HEK293 (cell line): ENCODE data around the gene NOVA2.

Experiments
- CTCF ChIA-PET: fragments of 350-600 bp; formaldehyde crosslinking; extraction: SDS; loops from one replicate; lab custom pipeline; 2021; ENCODE audit warnings: antibody characterized with exemption; lab: Yijun Ruan, JAX
- POLR2A ChIA-PET: fragments of 300-600 bp; formaldehyde crosslinking; extraction: SDS; loops from one replicate; lab custom pipeline; 2020; ENCODE audit warnings: antibody characterized with exemption, inconsistent platforms; lab: Yijun Ruan, JAX
- H3K27ac ChIP-seq: fragments of 200-500 bp; sonication (Bioruptor generic); 2 replicates; pipeline ENCODE4 v1.5.1; 2014; ENCODE audit warnings: low read depth, low read length, control low read depth, inconsistent platforms; ENCODE audit errors: extremely low read depth
- H3K36me3 ChIP-seq, 2 experiments: fragments of 200-500 bp in 1 of 2; sonication (Bioruptor generic) in 1 of 2; 1 replicate in 1 of 2; 2 replicates in 1 of 2; pipeline ENCODE4 v1.5.1; 2014 to 2017; ENCODE audit warnings: inconsistent platforms in 2 of 2, low read length in 2 of 2; ENCODE audit not compliant: control insufficient read depth in 2 of 2, insufficient read depth in 1 of 2
- H3K4me1 ChIP-seq: fragments of 200-500 bp; sonication (Bioruptor generic); 2 replicates; pipeline ENCODE4 v1.5.1; 2014; ENCODE audit warnings: mild to moderate bottlenecking, low read length, inconsistent platforms; ENCODE audit not compliant: control insufficient read depth, insufficient read depth
- H3K4me3 ChIP-seq: 2 replicates; pipeline ENCODE4 v1.5.1; 2011; ENCODE audit warnings: low read depth, mild to moderate bottlenecking, control low read depth, low read length, moderate library complexity
- H3K9me3 ChIP-seq: fragments of 200-500 bp; sonication (Bioruptor generic); 2 replicates; pipeline ENCODE4 v1.5.1; 2014; ENCODE audit warnings: low read depth, low read length, inconsistent platforms; ENCODE audit not compliant: control insufficient read depth, insufficient read depth
- GLI4 ChIP-seq: fragments of 450-650 bp; formaldehyde crosslinking; IDR thresholded peaks from 2 replicates; pipeline ENCODE4 v1.5.1; 2016; ENCODE audit warnings: missing biosample characterization, missing genetic modification characterization
- GLIS2 ChIP-seq: fragments of 450-650 bp; formaldehyde crosslinking; IDR thresholded peaks from 2 replicates; pipeline ENCODE4 v1.5.1; 2016; ENCODE audit warnings: missing biosample characterization, missing genetic modification characterization
- HOXC10 ChIP-seq: sonication (generic); formaldehyde crosslinking; IDR thresholded peaks from 2 replicates; pipeline ENCODE4 v1.8.1; 2023; ENCODE audit warnings: mild to moderate bottlenecking, missing genetic modification reagents
- KLF1 ChIP-seq: fragments of 450-650 bp; formaldehyde crosslinking; IDR thresholded peaks from 2 replicates; pipeline ENCODE4 v1.5.1; 2016; ENCODE audit warnings: missing biosample characterization, missing genetic modification characterization
- KLF16 ChIP-seq: fragments of 450-650 bp; formaldehyde crosslinking; IDR thresholded peaks from 2 replicates; pipeline ENCODE4 v1.5.1; 2017; ENCODE audit warnings: missing biosample characterization, missing genetic modification characterization
- KLF9 ChIP-seq: fragments of 450-650 bp; formaldehyde crosslinking; IDR thresholded peaks from 2 replicates; pipeline ENCODE4 v1.5.1; 2016; ENCODE audit warnings: missing biosample characterization, missing genetic modification characterization, low read depth
- OSR2 ChIP-seq: fragments of 450-650 bp; formaldehyde crosslinking; IDR thresholded peaks from 2 replicates; pipeline ENCODE4 v1.5.1; 2016; ENCODE audit warnings: missing biosample characterization, missing genetic modification characterization
- YY2 ChIP-seq: fragments of 450-650 bp; formaldehyde crosslinking; IDR thresholded peaks from 2 replicates; pipeline ENCODE4 v1.5.1; 2016; ENCODE audit warnings: missing biosample characterization, missing genetic modification characterization
- ZBTB21 ChIP-seq: fragments of 450-650 bp; formaldehyde crosslinking; IDR thresholded peaks from 2 replicates; pipeline ENCODE4 v1.5.1; 2017; ENCODE audit warnings: missing biosample characterization, missing genetic modification characterization
- ZFHX2 ChIP-seq: fragments of 450-650 bp; formaldehyde crosslinking; conservative IDR thresholded peaks from 2 replicates; pipeline ENCODE4 v1.5.1; 2016; ENCODE audit warnings: missing biosample characterization, missing genetic modification characterization
- ZFP37 ChIP-seq: fragments of 450-650 bp; formaldehyde crosslinking; IDR thresholded peaks from 2 replicates; pipeline ENCODE4 v1.5.1; 2016; ENCODE audit warnings: missing biosample characterization, missing genetic modification characterization
- ZFP69B ChIP-seq: fragments of 450-650 bp; formaldehyde crosslinking; IDR thresholded peaks from 2 replicates; pipeline ENCODE4 v1.5.1; 2016; ENCODE audit warnings: missing biosample characterization, missing genetic modification characterization
- ZNF174 ChIP-seq: fragments of 450-650 bp; formaldehyde crosslinking; IDR thresholded peaks from 2 replicates; pipeline ENCODE4 v1.5.0; 2017; ENCODE audit warnings: missing biosample characterization, mild to moderate bottlenecking, missing genetic modification characterization
- ZNF2 ChIP-seq: fragments of 450-650 bp; formaldehyde crosslinking; IDR thresholded peaks from 2 replicates; pipeline ENCODE4 v1.5.1; 2016; ENCODE audit warnings: missing biosample characterization, missing genetic modification characterization
- ZNF350 ChIP-seq: fragments of 450-650 bp; formaldehyde crosslinking; IDR thresholded peaks from 2 replicates; pipeline ENCODE4 v1.5.0; 2017; ENCODE audit warnings: missing biosample characterization, mild to moderate bottlenecking, missing genetic modification characterization
- ZNF658 ChIP-seq: fragments of 450-650 bp; formaldehyde crosslinking; IDR thresholded peaks from 2 replicates; pipeline ENCODE4; 2016; ENCODE audit warnings: missing biosample characterization, missing genetic modification characterization
- ZNF747 ChIP-seq: fragments of 450-650 bp; formaldehyde crosslinking; IDR thresholded peaks from 2 replicates; pipeline ENCODE4 v1.5.1; 2016; ENCODE audit warnings: missing biosample characterization, missing genetic modification characterization
- ZNF768 ChIP-seq: fragments of 450-650 bp; formaldehyde crosslinking; IDR thresholded peaks from 2 replicates; pipeline ENCODE4 v1.5.1; 2018; ENCODE audit warnings: missing biosample characterization, mild to moderate bottlenecking, missing genetic modification characterization
- TF ChIP-seq, protein P1 (sequence below): fragments of 450-650 bp; formaldehyde crosslinking; IDR thresholded peaks from 2 replicates; pipeline ENCODE4 v1.5.1; 2016; ENCODE audit warnings: missing biosample characterization, missing genetic modification characterization, low read depth
- TF ChIP-seq, protein P2 (sequence below): fragments of 450-650 bp; IDR thresholded peaks from 2 replicates; pipeline ENCODE4 v1.5.1; 2018; ENCODE audit warnings: missing biosample characterization, mild to moderate bottlenecking, missing genetic modification characterization
- TF ChIP-seq, protein P3 (sequence below): fragments of 450-650 bp; formaldehyde crosslinking; IDR thresholded peaks from 2 replicates; pipeline ENCODE4 v1.5.1; 2016; ENCODE audit warnings: missing biosample characterization, missing genetic modification characterization
- TF ChIP-seq, protein P4 (sequence below): fragments of 450-650 bp; formaldehyde crosslinking; IDR thresholded peaks from 2 replicates; pipeline ENCODE4 v1.5.1; 2017; ENCODE audit warnings: missing biosample characterization, missing genetic modification characterization
- TF ChIP-seq, protein P5 (sequence below): fragments of 450-650 bp; formaldehyde crosslinking; IDR thresholded peaks from 2 replicates; pipeline ENCODE4 v1.5.1; 2016; ENCODE audit warnings: missing biosample characterization, missing genetic modification characterization
- TF ChIP-seq, protein P6 (sequence below): fragments of 450-650 bp; formaldehyde crosslinking; optimal IDR thresholded peaks from 2 replicates; pipeline ENCODE3; 2016; ENCODE audit warnings: missing biosample characterization, mild to moderate bottlenecking, missing genetic modification characterization
- TF ChIP-seq, protein P7 (sequence below): fragments of 450-650 bp; formaldehyde crosslinking; IDR thresholded peaks from 2 replicates; pipeline ENCODE4 v1.5.1; 2016; ENCODE audit warnings: missing biosample characterization, missing genetic modification characterization

NOVA2 gene

DNA sequence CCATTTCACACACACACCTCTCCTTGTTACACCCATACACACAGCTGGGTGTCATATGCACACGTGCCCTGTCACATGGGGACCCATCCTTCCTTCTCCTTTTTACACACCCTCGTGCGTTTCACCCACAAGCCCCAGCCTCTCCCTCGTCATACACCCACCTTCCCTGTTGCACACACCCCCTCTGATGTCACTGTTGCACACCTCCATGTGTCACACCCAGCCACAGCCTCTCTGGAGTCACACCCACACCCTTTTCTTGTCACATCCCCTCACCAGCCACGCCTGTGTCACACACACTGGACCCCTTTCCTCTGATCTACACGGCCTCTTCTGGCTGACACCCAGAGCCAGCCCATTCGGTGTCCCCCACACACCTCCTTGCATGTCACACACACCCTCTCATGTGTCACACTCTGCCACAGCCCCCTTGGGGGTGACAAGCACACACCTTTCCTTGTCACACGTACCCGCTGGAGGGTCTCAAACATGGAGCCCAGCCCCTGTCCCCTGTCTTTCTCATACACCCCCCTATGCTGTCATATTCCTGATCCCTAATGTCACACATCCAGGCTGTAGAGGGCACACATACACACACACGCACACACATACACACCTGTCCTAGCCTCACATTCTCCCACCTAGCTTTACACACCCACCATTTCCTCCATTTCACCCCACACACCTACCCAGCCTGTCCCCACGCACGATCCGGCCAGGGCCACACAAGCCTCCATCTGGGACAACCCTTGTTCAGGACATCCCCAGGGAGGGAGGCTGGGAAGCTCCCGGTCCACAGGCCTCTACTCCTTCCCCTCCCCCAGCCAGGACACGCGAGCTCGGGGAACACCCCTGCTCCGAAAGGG, 1.4 kb downstream of the NOVA2 start:
- Histone ChIP-seq H3K4me1 (no peaks in the 10 kb centered on the region), H3K9me3 (no peaks in the 10 kb centered on the region), H3K27ac (no peak overlapping the region), H3K4me3 (no peak overlapping the region), H3K36me3 (no peaks in the 10 kb centered on the region)
- ChIA-PET CTCF (interaction anchor here (0.6 kb wide), 1 partner anchor 109 kb away, joined by 4 read pairs; the partner anchor contains the start of gene SYMPK), POLR2A (no interaction called here)
- TF ChIP-seq ZBTB21 (0 out of 2 replicates have a peak, but pooled peaks have one; percentile 10), ZNF658 (tag by site-specific recombination) (no peak), ZFHX2 (tag by site-specific recombination) (peak; percentile 97), ZNF174 (tag by site-specific recombination) (no peak), KLF1 (tag by site-specific recombination) (peak; percentile 95), ZFP37 (no peak), ZFP69B (tag by site-specific recombination) (peak; percentile 29; the same call in 1 of the 2 replicates), GLI4 (tag by site-specific recombination) (0 out of 2 replicates have a peak, but pooled peaks have one; percentile 49), HOXC10 (CRISPR knock-in tag) (no peak), ZNF350 (no peak), KLF9 (tag by site-specific recombination) (peak; percentile 91), ZNF747 (tag by site-specific recombination) (no peak), KLF16 (peak; percentile 37), YY2 (tag by site-specific recombination) (peak; percentile 31; the same call in 1 of the 2 replicates), ZNF768 (tag by site-specific recombination) (no peak), ZNF2 (tag by site-specific recombination) (no peak), OSR2 (tag by site-specific recombination) (no peak), GLIS2 (tag by site-specific recombination) (peak; percentile 18; the same call in 1 of the 2 replicates)
- TF ChIP-seq, protein P1, sequence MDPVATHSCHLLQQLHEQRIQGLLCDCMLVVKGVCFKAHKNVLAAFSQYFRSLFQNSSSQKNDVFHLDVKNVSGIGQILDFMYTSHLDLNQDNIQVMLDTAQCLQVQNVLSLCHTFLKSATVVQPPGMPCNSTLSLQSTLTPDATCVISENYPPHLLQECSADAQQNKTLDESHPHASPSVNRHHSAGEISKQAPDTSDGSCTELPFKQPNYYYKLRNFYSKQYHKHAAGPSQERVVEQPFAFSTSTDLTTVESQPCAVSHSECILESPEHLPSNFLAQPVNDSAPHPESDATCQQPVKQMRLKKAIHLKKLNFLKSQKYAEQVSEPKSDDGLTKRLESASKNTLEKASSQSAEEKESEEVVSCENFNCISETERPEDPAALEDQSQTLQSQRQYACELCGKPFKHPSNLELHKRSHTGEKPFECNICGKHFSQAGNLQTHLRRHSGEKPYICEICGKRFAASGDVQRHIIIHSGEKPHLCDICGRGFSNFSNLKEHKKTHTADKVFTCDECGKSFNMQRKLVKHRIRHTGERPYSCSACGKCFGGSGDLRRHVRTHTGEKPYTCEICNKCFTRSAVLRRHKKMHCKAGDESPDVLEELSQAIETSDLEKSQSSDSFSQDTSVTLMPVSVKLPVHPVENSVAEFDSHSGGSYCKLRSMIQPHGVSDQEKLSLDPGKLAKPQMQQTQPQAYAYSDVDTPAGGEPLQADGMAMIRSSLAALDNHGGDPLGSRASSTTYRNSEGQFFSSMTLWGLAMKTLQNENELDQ (tag by site-specific recombination): no peak
- TF ChIP-seq, protein P2, sequence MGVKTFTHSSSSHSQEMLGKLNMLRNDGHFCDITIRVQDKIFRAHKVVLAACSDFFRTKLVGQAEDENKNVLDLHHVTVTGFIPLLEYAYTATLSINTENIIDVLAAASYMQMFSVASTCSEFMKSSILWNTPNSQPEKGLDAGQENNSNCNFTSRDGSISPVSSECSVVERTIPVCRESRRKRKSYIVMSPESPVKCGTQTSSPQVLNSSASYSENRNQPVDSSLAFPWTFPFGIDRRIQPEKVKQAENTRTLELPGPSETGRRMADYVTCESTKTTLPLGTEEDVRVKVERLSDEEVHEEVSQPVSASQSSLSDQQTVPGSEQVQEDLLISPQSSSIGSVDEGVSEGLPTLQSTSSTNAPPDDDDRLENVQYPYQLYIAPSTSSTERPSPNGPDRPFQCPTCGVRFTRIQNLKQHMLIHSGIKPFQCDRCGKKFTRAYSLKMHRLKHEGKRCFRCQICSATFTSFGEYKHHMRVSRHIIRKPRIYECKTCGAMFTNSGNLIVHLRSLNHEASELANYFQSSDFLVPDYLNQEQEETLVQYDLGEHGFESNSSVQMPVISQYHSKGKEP (tag by site-specific recombination): no peak
- TF ChIP-seq, protein P3, sequence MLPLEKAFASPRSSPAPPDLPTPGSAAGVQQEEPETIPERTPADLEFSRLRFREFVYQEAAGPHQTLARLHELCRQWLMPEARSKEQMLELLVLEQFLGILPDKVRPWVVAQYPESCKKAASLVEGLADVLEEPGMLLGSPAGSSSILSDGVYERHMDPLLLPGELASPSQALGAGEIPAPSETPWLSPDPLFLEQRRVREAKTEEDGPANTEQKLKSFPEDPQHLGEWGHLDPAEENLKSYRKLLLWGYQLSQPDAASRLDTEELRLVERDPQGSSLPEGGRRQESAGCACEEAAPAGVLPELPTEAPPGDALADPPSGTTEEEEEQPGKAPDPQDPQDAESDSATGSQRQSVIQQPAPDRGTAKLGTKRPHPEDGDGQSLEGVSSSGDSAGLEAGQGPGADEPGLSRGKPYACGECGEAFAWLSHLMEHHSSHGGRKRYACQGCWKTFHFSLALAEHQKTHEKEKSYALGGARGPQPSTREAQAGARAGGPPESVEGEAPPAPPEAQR (tag by site-specific recombination): peak; percentile 53; the same call in 1 of the 2 replicates
- TF ChIP-seq, protein P4, sequence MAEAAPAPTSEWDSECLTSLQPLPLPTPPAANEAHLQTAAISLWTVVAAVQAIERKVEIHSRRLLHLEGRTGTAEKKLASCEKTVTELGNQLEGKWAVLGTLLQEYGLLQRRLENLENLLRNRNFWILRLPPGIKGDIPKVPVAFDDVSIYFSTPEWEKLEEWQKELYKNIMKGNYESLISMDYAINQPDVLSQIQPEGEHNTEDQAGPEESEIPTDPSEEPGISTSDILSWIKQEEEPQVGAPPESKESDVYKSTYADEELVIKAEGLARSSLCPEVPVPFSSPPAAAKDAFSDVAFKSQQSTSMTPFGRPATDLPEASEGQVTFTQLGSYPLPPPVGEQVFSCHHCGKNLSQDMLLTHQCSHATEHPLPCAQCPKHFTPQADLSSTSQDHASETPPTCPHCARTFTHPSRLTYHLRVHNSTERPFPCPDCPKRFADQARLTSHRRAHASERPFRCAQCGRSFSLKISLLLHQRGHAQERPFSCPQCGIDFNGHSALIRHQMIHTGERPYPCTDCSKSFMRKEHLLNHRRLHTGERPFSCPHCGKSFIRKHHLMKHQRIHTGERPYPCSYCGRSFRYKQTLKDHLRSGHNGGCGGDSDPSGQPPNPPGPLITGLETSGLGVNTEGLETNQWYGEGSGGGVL: peak; percentile 63; the same call in 1 of the 2 replicates
- TF ChIP-seq, protein P5, sequence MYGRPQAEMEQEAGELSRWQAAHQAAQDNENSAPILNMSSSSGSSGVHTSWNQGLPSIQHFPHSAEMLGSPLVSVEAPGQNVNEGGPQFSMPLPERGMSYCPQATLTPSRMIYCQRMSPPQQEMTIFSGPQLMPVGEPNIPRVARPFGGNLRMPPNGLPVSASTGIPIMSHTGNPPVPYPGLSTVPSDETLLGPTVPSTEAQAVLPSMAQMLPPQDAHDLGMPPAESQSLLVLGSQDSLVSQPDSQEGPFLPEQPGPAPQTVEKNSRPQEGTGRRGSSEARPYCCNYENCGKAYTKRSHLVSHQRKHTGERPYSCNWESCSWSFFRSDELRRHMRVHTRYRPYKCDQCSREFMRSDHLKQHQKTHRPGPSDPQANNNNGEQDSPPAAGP: peak; percentile 83
- TF ChIP-seq, protein P6, sequence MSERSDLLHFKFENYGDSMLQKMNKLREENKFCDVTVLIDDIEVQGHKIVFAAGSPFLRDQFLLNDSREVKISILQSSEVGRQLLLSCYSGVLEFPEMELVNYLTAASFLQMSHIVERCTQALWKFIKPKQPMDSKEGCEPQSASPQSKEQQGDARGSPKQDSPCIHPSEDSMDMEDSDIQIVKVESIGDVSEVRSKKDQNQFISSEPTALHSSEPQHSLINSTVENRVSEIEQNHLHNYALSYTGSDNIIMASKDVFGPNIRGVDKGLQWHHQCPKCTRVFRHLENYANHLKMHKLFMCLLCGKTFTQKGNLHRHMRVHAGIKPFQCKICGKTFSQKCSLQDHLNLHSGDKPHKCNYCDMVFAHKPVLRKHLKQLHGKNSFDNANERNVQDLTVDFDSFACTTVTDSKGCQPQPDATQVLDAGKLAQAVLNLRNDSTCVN (tag by site-specific recombination): peak; percentile 16
- TF ChIP-seq, protein P7, sequence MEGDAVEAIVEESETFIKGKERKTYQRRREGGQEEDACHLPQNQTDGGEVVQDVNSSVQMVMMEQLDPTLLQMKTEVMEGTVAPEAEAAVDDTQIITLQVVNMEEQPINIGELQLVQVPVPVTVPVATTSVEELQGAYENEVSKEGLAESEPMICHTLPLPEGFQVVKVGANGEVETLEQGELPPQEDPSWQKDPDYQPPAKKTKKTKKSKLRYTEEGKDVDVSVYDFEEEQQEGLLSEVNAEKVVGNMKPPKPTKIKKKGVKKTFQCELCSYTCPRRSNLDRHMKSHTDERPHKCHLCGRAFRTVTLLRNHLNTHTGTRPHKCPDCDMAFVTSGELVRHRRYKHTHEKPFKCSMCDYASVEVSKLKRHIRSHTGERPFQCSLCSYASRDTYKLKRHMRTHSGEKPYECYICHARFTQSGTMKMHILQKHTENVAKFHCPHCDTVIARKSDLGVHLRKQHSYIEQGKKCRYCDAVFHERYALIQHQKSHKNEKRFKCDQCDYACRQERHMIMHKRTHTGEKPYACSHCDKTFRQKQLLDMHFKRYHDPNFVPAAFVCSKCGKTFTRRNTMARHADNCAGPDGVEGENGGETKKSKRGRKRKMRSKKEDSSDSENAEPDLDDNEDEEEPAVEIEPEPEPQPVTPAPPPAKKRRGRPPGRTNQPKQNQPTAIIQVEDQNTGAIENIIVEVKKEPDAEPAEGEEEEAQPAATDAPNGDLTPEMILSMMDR (tag by site-specific recombination): 0 out of 2 replicates have a peak, but pooled peaks have one; percentile 23
